HepG2 (cell line): ENCODE results near the gene STX10. TPM values are rescaled to one million over a fixed set of nuclear protein-coding genes. Genes with fewer than 3 reads are reported as not detected.

Experiments used
- GFI1 ChIP-seq: sonication (generic); formaldehyde crosslinking; IDR thresholded peaks from 2 replicates; pipeline ENCODE4 v1.5.0; 2020; ENCODE audit warnings: missing genetic modification reagents, mild to moderate bottlenecking, borderline replicate concordance
- NPAS2 ChIP-seq: sonication (generic); formaldehyde crosslinking; IDR thresholded peaks from 2 replicates; pipeline ENCODE4 v1.8.0; 2022; ENCODE audit warnings: mild to moderate bottlenecking, missing genetic modification reagents, borderline replicate concordance
- SYNCRIP ChIP-seq: fragments of 200-400 bp; formaldehyde crosslinking; IDR thresholded peaks from 2 replicates; pipeline ENCODE4 v1.6.1; 2018; ENCODE audit warnings: mild to moderate bottlenecking, low read depth, low read length; ENCODE audit not compliant: insufficient read depth
- ZFP82 ChIP-seq: sonication (generic); formaldehyde crosslinking; IDR thresholded peaks from 2 replicates; pipeline ENCODE4 v1.5.1; 2020; ENCODE audit warnings: mild to moderate bottlenecking, missing genetic modification reagents, borderline replicate concordance
- ZNF317 ChIP-seq: sonication (generic); formaldehyde crosslinking; IDR thresholded peaks from 2 replicates; pipeline ENCODE4 v1.5.0; 2020; ENCODE audit warnings: mild to moderate bottlenecking, missing genetic modification reagents
- ZNF335 ChIP-seq: sonication (generic); formaldehyde crosslinking; IDR thresholded peaks from 2 replicates; pipeline ENCODE4 v1.4.0; 2020; ENCODE audit warnings: missing genetic modification reagents
- ZNF674 ChIP-seq: sonication (generic); formaldehyde crosslinking; IDR thresholded peaks from 2 replicates; pipeline ENCODE4 v1.5.0; 2020; ENCODE audit warnings: low read depth, mild to moderate bottlenecking, missing genetic modification reagents
- ZNF777 ChIP-seq: sonication (generic); formaldehyde crosslinking; IDR thresholded peaks from 2 replicates; pipeline ENCODE4 v1.4.0; 2020; ENCODE audit warnings: missing genetic modification reagents
- ZSCAN21 ChIP-seq: sonication (generic); formaldehyde crosslinking; IDR thresholded peaks from 2 replicates; pipeline ENCODE4 v1.8.0; 2022; ENCODE audit warnings: mild to moderate bottlenecking, missing genetic modification reagents, moderate library complexity, borderline replicate concordance
- polyA plus RNA-seq, 8 experiments: library from polyadenylated mRNA; depleted of rRNA in 3 of 8; stranded (reverse) in 7 of 8; unstranded in 1 of 8; fragments of >200 nt; fragmentation: Illumina TruSeq in 4 of 8; extraction: Trizol in 4 of 8; gene quantifications; 2 replicates each; pipeline versions ENCODE4 v1.2.1 to v1.2.3, GENCODE V29; 2011 to 2016; ENCODE audit warnings: low read depth in 4 of 8, missing spikeins in 1 of 8, mixed read lengths in 1 of 8; ENCODE audit not compliant: insufficient read depth in 1 of 8
- total RNA-seq, 5 experiments: library from RNA; depleted of rRNA; stranded (reverse); fragments of >200 nt; fragmentation: Illumina TruSeq; extraction: Trizol; gene quantifications; 2 replicates each; pipeline ENCODE4 v1.2.3, GENCODE V29; 2016; ENCODE audit warnings: low read depth in 1 of 5
- TF ChIP-seq, protein P1 (sequence below): IDR thresholded peaks from 2 replicates; pipeline ENCODE4 v1.6.1; 2016; ENCODE audit warnings: low read depth, missing genetic modification reagents, missing compliant biosample characterization
- TF ChIP-seq, protein P2 (sequence below): sonication (generic); formaldehyde crosslinking; IDR thresholded peaks from 2 replicates; pipeline ENCODE4 v1.9.0; 2021; ENCODE audit warnings: missing genetic modification reagents, mild to moderate bottlenecking, borderline replicate concordance
- TF ChIP-seq, protein P3 (sequence below): sonication (generic); formaldehyde crosslinking; IDR thresholded peaks from 2 replicates; pipeline ENCODE4 v1.4.0; 2020; ENCODE audit warnings: low read depth, mild to moderate bottlenecking, missing genetic modification reagents
- TF ChIP-seq, protein P4 (sequence below): IDR thresholded peaks from 2 replicates; pipeline ENCODE4 v1.6.1; 2016; ENCODE audit warnings: mild to moderate bottlenecking
- TF ChIP-seq, protein P5 (sequence below): sonication (generic); formaldehyde crosslinking; IDR thresholded peaks from 2 replicates; pipeline ENCODE4 v1.5.1; 2020; ENCODE audit warnings: missing genetic modification reagents, mild to moderate bottlenecking, borderline replicate concordance
- TF ChIP-seq, protein P6 (sequence below): sonication (generic); formaldehyde crosslinking; conservative IDR thresholded peaks from 2 replicates; pipeline ENCODE4 v1.4.0; 2020; ENCODE audit warnings: missing genetic modification reagents

The STX10 gene
- total and polyA plus RNA-seq, 2 of the 13 experiments (the other 11 are each of a cell fraction or from before 2014, with no cell fraction given): 47.9 to 66.4 TPM

DNA sequence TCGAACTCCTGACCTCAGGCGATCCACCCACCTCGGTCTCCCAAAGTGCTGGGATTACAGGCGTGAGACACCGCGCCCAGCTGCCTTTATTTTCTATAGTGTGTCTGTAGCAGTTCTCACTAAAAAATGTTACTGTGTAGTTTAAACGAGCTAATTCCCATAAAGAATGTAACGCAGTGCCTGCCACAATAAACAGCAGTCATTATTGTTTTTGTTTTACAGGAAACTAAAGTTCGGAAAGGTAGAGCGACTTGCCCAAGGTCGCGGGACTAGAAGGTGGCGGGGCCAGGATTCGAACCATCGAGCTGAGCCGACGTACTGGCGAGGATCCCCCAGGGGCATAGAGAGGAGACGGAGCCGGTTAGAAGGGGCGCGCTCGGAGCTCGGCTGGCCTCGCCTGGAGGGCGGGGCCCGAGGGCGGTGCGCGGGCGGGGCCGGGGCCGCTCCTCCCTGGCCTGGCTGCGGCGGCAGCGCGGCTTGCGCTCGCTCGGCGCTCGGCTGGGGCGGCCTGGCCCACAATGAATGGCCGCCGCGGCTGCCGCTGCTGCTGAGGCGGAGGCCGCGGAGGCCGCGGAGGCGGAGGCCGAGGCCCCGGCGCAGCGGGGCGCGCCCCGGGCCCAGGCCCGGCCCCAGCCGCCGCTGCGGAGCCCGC, 32.3 kb downstream of the STX10 start, which contains the start of gene NACC1 (continued):
- TF ChIP-seq, protein P1, sequence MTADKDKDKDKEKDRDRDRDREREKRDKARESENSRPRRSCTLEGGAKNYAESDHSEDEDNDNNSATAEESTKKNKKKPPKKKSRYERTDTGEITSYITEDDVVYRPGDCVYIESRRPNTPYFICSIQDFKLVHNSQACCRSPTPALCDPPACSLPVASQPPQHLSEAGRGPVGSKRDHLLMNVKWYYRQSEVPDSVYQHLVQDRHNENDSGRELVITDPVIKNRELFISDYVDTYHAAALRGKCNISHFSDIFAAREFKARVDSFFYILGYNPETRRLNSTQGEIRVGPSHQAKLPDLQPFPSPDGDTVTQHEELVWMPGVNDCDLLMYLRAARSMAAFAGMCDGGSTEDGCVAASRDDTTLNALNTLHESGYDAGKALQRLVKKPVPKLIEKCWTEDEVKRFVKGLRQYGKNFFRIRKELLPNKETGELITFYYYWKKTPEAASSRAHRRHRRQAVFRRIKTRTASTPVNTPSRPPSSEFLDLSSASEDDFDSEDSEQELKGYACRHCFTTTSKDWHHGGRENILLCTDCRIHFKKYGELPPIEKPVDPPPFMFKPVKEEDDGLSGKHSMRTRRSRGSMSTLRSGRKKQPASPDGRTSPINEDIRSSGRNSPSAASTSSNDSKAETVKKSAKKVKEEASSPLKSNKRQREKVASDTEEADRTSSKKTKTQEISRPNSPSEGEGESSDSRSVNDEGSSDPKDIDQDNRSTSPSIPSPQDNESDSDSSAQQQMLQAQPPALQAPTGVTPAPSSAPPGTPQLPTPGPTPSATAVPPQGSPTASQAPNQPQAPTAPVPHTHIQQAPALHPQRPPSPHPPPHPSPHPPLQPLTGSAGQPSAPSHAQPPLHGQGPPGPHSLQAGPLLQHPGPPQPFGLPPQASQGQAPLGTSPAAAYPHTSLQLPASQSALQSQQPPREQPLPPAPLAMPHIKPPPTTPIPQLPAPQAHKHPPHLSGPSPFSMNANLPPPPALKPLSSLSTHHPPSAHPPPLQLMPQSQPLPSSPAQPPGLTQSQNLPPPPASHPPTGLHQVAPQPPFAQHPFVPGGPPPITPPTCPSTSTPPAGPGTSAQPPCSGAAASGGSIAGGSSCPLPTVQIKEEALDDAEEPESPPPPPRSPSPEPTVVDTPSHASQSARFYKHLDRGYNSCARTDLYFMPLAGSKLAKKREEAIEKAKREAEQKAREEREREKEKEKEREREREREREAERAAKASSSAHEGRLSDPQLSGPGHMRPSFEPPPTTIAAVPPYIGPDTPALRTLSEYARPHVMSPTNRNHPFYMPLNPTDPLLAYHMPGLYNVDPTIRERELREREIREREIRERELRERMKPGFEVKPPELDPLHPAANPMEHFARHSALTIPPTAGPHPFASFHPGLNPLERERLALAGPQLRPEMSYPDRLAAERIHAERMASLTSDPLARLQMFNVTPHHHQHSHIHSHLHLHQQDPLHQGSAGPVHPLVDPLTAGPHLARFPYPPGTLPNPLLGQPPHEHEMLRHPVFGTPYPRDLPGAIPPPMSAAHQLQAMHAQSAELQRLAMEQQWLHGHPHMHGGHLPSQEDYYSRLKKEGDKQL (CRISPR knock-in tag): no peak
- peak; percentile 58; the same call in 1 of the 2 replicates for TF ChIP-seq ZNF777 (CRISPR knock-in tag)
- no peak for TF ChIP-seq NPAS2 (CRISPR knock-in tag)
- TF ChIP-seq ZNF317: 0 out of 2 replicates have a peak, but pooled peaks have one; percentile 27
- no peak for TF ChIP-seq ZNF674 (CRISPR knock-in tag)
- no peak for TF ChIP-seq ZSCAN21
- no peak for TF ChIP-seq GFI1 (CRISPR knock-in tag)
- no peak for TF ChIP-seq ZFP82 (CRISPR knock-in tag)
- TF ChIP-seq, protein P2, sequence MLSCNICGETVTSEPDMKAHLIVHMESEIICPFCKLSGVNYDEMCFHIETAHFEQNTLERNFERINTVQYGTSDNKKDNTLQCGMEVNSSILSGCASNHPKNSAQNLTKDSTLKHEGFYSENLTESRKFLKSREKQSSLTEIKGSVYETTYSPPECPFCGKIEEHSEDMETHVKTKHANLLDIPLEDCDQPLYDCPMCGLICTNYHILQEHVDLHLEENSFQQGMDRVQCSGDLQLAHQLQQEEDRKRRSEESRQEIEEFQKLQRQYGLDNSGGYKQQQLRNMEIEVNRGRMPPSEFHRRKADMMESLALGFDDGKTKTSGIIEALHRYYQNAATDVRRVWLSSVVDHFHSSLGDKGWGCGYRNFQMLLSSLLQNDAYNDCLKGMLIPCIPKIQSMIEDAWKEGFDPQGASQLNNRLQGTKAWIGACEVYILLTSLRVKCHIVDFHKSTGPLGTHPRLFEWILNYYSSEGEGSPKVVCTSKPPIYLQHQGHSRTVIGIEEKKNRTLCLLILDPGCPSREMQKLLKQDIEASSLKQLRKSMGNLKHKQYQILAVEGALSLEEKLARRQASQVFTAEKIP (CRISPR knock-in tag): no peak
- TF ChIP-seq ZNF335 (CRISPR knock-in tag): no peak
- TF ChIP-seq, protein P3, sequence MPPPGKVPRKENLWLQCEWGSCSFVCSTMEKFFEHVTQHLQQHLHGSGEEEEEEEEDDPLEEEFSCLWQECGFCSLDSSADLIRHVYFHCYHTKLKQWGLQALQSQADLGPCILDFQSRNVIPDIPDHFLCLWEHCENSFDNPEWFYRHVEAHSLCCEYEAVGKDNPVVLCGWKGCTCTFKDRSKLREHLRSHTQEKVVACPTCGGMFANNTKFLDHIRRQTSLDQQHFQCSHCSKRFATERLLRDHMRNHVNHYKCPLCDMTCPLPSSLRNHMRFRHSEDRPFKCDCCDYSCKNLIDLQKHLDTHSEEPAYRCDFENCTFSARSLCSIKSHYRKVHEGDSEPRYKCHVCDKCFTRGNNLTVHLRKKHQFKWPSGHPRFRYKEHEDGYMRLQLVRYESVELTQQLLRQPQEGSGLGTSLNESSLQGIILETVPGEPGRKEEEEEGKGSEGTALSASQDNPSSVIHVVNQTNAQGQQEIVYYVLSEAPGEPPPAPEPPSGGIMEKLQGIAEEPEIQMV (CRISPR knock-in tag): no peak
- TF ChIP-seq, protein P4, sequence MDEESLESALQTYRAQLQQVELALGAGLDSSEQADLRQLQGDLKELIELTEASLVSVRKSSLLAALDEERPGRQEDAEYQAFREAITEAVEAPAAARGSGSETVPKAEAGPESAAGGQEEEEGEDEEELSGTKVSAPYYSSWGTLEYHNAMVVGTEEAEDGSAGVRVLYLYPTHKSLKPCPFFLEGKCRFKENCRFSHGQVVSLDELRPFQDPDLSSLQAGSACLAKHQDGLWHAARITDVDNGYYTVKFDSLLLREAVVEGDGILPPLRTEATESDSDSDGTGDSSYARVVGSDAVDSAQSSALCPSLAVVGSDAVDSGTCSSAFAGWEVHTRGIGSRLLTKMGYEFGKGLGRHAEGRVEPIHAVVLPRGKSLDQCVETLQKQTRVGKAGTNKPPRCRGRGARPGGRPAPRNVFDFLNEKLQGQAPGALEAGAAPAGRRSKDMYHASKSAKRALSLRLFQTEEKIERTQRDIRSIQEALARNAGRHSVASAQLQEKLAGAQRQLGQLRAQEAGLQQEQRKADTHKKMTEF (CRISPR knock-in tag): peak; percentile 52; the same call in 1 of the 2 replicates
- TF ChIP-seq, protein P5, sequence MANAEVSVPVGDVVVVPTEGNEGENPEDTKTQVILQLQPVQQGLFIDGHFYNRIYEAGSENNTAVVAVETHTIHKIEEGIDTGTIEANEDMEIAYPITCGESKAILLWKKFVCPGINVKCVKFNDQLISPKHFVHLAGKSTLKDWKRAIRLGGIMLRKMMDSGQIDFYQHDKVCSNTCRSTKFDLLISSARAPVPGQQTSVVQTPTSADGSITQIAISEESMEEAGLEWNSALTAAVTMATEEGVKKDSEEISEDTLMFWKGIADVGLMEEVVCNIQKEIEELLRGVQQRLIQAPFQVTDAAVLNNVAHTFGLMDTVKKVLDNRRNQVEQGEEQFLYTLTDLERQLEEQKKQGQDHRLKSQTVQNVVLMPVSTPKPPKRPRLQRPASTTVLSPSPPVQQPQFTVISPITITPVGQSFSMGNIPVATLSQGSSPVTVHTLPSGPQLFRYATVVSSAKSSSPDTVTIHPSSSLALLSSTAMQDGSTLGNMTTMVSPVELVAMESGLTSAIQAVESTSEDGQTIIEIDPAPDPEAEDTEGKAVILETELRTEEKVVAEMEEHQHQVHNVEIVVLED (CRISPR knock-in tag): no peak; the same call in 1 of the 2 replicates
- TF ChIP-seq SYNCRIP: no peak
- TF ChIP-seq, protein P6, sequence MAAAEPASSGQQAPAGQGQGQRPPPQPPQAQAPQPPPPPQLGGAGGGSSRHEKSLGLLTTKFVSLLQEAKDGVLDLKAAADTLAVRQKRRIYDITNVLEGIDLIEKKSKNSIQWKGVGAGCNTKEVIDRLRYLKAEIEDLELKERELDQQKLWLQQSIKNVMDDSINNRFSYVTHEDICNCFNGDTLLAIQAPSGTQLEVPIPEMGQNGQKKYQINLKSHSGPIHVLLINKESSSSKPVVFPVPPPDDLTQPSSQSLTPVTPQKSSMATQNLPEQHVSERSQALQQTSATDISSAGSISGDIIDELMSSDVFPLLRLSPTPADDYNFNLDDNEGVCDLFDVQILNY (CRISPR knock-in tag): no peak
